HG03378 (cell line): Measurements from ENCODE around the gene EVX2.

Source experiments
- ATAC-seq: cut with Tn5 transposase; IDR thresholded peaks from one replicate; pipeline ENCODE4 v1.9.1; 2021; ENCODE audit warnings: mild to moderate bottlenecking, moderate library complexity; ENCODE audit not compliant: unreplicated experiment

The EVX2 gene

DNA sequence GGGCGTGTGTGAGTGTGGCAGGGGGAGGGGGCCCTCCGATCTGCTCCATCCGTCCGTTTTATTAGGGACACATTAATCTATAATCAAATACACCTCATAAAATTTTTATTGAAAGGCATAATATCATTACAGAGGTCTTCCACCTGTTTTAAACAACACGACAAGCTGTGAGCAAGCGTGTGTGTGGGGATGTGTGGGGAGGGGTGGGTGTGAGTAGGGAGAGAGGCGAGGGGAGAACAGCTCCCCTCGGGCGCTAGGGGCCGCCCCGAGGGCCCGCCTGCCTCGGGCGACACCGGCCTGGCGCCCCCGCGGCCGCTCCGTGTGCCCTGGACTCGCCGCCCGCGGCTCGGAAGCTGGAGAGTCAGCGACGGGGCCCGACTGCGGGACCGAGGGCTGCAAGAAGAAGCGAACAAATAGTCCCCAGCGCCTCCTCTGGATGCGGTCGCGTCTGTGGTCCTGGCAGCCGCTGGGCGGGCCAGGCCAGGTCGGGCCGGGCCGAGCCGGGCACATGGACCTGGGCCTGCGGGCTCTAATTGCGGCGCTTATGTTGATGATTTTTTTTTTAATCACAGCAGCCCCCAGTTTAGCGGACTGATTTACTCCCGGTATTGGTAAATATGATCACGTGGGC, 38.4 kb upstream of the EVX2 start:
- no peak for ATAC-seq

DNA sequence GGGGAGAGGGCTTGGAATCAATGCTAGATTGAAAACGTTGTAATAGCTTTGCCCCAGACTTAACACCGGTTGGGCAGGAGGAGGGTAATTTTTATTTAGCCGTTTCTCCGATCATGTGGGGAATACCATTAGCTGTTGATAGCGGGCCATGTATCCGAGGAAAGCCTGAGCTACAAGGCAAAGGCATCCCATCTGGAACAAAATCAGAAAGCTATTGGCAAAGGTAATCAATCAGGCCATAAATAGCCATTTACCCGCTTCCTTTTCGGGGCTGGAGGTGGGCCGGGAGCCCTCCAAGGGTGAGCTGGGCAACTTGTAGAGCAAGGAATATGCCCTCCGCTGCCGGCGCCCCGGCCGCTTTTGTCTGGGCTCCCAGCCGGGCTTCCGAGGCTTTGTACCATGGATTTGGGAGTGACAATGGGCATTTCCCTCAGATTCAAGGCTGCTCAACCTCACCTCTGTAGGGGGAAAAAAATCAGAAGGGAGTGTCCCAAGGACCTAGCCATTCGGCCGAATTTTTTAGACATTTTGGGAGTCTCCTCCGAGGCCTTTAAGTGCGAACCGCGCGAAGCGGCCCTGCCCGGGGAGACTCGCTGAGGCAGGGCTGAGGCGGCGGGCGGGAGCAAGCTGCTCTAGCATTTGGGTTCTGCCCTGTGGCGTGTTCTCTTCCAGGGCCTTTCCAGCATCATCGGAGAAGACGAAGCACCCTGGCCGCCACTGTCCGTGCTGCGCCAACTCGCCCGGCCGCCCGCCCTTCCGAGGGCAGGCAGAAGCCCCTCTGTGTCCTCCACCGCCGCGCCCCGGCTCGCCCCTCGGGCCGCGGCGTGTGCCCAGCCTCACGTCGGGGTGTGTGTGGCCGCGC, 37.7 kb upstream of the EVX2 start:
- ATAC-seq, result no peak

DNA sequence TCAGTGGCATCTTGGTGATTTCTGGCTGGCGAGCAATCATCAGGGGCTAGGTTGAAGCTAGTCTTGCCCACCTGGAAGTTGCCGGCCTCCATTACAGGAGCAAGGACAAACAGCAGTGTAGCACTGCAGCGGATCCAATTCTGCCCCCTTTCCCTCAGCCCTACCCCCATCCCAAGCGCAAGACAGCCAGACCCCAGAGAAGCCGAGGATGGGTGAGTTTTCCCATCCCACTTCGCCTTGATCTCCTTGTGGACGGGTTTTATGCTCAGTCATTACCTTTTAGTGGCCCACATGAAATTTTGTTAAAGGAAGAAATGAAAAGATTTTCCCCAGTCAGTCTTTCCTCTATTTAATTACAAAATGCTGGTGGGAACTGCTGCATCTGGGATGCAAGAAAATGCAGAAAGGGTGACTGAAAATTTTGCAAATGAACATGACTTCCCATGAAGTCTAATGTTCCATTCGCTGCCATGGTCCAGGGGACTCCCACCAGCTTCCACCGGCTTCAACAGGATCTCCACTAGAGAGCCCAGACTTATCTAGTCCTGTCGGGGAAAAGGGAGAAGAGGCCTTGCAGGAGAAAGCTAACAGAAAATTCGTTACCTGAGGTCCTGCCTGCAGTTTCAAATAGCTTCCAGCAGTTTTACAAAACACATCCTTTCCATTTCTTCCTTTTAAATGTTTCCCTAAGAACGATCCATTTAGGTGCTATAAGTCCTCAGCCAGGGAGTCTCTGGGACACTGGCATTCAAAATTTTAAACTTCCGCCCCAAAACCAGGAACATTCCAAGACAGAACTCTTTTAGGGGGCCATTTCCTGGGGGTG, 36.8 kb upstream of the EVX2 start:
- no peak for ATAC-seq

DNA sequence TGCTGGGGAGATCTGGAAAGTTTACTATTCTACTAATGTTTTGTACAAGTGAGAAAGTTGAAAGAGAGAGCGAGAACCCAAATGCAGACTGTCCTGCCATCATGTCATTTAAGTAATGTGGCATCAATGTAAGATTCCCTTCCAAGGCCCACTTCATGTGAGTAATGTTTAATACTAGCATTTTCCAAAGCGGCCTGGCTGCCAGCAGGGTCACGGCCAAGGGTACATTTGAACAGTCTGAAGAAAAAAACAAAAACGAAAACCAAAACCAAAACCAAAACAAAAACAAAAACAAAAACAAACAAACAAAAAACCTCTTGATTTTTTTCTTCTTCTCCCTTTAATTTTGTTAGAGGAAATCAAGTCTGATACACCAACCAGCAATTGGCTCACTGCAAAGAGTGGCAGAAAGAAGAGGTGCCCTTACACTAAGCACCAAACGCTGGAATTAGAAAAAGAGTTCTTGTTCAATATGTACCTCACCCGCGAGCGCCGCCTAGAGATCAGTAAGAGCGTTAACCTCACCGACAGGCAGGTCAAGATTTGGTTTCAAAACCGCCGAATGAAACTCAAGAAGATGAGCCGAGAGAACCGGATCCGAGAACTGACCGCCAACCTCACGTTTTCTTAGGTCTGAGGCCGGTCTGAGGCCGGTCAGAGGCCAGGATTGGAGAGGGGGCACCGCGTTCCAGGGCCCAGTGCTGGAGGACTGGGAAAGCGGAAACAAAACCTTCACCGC, 35.0 kb upstream of the EVX2 start:
- ATAC-seq, result no peak

DNA sequence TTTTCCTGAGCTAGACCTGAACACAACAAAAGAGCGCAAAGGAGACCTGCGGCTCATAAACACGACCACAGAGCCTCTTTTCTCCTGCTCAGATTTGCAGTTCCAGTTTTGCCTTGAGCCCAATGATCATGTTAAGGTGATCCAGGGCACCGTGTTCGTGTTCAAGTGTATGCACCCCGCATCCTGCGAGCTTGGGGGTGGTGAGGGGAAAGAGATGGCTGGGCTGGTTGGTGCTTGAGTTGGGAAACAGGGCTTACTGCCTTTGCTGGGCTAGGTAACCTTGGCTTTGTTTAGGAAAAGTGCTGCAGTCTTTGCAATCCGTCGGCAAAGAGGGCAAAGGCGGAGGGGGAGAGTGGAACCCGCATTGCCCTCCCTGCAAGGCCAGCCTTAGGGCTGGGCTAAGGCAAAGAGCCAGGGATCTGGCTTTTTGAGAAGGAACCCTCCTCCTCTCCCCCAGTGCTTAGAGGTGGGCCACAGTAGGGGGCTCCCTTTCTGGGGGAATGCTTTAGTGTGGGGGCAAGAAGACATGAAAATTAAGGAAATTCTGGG, 34.1 kb upstream of the EVX2 start:
- no peak for ATAC-seq

DNA sequence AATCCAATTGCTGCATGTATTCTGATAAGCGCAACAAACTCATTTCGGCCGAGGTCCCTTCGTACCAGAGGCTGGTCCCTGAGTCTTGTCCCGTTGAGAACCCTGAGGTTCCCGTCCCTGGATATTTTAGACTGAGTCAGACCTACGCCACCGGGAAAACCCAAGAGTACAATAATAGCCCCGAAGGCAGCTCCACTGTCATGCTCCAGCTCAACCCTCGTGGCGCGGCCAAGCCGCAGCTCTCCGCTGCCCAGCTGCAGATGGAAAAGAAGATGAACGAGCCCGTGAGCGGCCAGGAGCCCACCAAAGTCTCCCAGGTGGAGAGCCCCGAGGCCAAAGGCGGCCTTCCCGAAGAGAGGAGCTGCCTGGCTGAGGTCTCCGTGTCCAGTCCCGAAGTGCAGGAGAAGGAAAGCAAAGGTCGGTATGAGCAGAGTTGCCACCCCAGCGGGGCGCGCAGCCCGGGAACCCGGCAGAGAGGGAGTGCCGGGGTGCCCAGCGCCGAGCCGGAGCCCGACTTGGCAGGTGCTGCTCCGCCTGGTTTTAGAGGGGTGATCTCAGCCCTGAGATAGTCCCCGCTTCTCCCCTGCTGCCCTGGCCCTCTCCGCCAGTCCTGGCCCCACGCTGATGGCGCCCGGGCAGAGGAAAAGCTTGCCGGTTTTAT, 33.5 kb upstream of the EVX2 start:
- no peak for ATAC-seq

DNA sequence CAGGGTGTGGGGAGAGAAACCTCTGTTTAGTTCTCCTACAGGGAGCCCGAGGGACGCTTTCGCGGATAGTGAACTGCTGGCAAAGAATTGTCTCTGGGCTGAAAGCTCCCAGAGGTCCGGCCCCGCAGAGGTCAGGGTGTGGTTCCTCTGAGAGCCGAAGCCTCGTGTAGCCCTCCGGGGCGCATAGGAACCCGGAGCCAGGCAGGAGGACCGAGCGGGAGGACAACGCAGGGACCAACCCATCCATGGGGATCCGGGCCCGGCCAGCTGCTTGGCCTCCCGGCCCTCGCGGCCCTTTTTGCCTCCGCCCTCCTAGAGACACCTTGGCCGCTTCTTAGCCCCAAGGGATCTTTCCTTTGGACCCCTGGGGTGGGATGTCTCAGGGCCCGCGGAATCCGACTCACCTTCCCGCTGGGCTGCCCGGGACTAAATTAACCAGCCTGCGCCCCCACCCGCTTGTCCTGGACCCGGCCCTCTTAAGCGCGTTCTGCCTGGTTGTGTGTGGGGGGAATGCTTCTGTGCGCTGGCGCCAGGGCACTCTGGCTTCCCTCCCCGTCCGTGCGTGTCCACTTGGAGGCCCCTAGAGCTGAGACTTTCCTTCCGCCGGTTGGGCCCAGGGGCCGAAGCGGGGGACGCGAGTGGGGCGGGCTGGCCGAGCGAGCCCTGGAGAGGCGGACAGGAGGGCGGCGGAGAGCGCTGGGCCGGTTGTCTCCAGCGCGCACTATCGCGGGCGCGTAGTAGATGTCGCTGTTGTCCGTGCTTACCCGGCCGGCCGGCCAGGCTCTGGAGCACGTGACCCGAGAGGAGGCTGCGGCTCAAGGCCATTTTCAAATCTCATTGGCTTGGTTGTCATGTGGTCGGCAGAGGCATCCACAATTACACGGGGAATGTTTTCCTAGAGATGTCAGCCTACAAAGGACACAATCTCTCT, 32.4 kb upstream of the EVX2 start, which contains the start of gene HOXD10:
TSS of gene HOXD10 (plus strand) at position 896 of the 931 bp plus-strand sequence. CDS start 56 bp downstream, outside the sequence.
- no peak for ATAC-seq

DNA sequence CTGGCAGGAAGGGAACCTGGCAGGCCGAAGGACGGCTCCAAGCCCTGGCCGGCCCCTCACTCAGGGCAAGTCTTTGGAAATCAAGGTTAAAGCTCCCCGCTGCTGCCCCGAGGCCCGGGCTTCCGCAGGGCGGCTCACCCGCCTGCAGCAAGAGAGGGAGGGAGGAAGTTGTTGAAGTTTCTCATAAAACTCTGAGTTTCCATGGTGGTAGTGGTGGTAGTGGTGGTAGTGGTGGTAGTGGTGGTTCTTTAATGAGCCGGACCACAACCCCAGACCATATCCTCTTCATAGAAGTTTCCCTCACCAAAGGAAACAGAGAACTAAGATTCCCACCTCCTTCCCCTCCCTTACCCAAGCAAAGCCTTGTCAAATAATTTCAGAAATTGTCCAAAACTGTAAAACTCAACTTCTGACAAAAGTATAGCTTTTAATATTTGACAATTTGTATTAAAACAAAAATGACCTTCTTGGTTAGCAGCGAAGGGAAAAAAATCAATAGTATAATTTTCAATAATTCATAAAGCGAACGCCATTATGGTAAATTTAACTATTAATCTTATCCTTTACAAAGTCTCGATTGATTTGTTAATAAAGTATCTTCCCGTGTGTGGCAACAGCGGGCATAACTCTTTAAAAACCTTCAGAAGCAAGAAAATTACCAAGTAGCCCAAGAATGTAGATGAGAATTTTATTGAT, 31.3 kb upstream of the EVX2 start:
- ATAC-seq, result no peak

DNA sequence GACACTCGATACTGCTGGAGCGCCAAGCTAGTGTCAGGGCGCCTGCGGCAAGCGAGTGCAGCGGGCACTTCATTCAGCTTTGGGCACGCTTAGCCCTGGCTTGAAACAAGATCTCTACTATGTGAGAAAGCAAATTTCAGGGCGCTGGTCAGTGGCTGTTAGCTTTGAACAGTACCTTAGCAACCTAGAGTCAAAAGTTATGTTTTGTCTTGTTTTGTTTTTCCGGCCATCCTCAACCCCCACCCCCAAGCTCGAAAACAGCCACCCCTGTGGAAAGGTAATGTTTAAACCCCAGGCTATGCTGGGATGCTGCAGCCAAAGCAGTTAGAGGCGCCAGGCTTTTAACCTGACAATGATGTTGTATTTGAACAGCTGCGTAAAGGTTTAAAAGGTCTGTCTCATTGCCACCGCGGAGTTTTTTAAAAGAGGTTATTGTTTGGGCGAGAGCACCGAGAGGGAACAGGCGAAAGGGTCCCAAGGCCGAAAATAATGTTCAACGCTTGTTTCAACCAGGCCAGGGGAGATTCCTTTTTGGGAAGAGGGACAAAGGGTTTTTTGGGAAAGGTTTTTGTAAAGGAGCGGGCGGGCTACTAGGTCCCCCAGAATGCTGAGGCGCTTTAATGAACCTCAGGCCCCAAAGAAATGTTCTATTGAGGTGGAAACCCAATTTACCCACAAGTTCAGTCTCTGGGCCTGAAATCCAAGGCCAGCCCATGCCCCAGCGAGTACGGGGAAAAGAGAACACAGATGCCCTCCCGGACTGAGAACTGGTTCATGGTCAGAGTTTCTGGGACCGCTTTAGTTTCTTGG, 30.6 kb upstream of the EVX2 start:
- ATAC-seq, result no peak

DNA sequence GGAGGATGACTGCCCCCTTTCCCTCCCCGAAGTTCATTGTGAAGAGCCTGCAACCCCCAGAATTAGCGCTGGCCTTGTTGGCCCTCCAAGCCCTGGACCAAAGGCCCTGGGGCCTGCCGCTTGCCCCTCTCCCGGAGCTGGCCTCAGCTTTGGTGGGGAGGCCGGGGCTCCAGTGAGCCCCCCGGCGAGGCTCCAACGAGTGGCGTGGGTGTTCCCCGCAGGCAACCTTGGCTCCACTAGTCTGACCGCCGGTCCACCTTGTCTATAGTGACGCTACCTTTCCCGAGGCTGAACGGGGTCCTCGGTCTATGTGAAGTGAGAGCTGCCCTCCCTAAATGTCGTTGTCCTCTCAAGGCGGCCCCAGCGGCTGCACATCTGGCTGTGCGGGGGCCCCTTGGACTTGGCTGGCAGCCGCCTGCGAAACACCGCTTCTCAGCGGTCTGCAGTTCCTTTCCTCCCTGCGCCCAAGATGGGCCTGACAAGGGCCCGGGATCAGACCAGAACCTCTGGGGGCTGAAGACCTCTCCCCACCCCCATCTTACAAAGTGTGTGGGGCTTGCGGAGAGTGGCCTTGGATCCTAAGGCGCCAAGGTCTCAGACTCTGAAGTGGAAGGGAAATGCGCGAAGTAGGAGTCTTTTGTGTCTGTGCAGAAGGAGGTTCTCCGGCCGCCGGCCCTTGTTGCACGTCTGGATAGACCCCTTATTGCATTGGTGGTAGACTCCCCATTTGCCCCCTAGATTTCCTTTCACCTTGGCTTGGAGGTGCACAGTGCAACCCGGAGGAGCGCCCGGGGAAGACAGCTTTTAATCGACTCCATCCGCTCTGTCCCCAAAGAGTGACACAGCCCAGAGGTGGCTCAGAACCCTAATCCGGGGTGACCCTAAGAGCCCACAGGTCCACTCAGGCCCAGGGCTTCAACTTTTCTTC, 28.9 kb upstream of the EVX2 start:
- no peak for ATAC-seq

DNA sequence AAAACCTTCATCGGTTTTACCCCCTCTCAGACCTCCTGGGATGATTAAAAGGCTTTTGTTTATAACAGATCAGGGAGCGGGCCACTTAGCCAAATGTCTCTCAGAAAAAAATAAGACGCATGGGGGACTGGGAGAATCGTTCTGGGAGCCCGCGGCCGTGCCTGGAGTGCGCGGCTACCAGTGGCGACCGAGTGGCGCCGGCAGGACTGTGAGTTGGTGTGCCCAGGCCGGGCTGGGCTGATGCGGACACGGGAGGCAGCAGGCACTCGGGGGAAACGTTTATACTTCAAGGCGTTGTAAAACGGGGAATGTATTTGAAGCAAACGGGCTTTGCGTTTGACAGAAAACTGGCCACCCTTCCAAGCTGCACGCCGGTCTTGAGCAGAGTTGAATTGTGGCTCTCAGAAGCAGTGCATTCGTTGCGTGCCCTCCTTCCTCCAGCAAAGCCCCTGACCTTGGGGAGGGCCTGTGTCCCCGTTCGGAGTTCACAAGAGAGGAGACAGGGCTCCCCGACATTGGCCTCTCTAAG, 28.1 kb upstream of the EVX2 start:
- no peak for ATAC-seq

DNA sequence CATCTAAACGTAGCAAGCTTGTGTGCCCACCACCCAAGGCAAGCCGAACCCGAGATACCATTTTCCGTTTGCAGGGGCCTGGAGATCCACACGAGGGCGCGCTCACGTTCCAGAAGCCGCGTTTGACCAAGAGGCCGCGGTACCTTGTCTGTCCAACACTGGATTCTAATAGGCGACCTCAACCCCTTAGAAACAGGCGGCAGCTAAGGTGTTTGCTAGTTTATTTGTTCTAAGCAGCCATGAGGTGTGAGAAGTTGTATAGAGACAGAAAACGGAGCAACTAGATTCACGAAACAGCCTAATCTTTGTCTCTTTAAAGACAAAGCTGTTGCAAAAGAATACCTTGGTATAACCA, 27.5 kb upstream of the EVX2 start:
- ATAC-seq, result no peak

DNA sequence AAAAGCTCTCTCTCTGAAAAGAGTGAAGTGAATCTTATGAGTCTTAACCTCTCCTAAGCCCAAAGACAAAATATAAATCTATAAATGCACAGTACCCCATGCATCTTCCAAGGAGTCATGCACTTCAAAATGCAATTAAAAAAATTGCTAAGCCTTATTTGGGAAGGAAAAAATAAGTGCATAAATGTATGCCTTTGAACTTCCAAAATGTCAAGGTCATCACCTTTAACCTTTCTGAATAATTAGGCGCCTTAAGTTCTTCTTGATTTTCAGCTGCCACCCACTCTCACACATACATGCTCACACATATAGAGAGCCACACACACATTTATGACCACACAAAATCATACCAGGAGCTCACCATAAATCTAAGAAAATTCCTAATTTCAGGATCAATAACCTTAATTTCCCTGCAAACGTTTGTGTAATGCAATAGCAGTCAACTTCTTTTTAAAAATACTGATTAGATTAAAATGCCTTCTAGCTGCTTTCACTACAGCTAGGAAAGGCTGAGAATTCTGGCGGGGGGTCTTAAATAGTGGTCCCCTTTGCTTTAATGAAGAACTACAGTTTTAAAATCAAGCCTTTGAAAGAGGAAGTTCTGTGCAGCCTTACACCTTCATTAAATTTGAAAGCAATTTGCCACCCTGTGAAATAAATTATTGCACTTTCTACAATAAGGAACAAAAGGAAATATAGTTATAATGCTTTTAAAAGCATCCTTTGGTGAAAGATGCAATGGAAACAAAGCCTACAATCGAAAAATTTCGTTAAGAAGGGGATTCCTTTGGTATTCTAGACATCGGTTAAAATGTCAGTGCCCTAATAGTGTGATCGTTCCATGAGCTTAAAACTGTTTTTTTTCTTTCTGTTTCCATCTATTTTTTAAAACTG, 26.9 kb upstream of the EVX2 start:
- no peak for ATAC-seq

DNA sequence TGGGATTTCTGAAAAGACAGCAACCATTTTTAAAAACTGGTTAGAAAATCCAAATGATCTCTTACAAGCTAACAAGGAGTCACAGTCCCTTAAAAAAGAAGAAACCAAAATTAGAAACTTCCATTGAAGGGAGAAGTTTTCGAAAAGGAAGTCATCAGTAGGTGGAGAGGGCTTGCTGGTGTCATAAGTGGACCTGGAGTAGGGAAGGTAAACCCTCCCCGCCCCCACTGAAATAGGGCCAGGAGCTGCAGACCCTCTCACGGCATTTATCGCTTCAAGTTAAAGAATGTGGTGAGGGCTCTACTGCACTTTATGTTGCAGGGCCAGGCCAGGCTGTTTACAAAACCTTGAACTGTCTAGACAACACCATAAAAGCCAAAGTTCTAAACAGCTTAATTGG, 26.2 kb upstream of the EVX2 start:
- ATAC-seq, result no peak

DNA sequence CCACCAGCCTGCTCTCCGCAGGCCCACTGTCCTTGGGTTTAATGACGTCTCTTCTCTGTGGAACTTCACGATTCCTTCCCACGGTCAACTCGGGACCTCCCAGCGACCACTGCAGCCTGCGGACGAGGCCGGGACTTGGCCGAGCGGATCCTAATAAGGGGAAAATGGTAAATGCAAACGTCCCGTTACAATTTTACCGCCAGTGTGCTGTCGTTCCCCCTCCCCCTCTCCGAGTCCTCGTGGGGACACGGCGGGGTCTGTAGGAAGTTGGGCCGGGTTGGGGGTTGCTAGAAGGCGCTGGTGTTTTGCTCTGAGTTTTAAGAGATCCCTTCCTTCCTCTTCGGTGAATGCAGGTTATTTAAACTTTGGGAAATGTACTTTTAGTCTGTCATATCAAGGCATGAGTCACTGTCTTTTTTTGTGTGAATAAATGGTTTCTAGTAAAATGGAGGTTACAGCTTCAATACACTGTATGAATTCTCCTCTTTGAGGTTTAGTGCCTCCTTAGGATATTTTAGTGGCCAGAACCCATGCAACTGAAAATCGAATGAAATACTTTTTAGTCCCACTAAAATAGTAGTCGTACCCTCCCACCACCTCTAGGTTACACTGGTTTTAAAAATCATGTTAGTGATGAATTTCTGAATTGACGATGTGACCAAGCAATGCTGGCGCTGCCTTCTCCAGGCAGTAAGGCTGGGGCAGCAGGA, 25.6 kb upstream of the EVX2 start:
- ATAC-seq, result no peak
